Measurements from ENCODE around the gene XYLT2.

Gene XYLT2

DNA sequence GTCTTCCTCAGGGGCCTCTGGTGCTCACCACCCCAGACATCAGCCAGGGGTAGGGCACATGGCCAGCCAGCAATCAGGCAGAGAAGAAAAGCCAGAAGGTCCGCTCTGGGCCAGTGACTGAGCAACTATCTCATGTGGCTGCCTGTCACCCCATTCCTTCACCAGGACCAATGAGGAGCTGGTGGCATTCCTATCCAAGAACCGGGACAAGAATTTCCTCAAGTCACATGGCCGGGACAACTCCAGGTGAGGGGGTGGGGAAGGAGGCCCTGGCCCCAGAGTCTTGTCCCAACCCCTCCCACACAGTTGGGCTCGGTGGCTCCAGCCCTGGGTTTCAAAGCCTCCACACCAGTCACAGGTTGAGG, 9.4 kb downstream of the XYLT2 start:
- Histone ChIP-seq H3K4me1 (ENCODE audit: insufficient read depth, low read length, poor library complexity, severe bottlenecking) (no peaks in the 10 kb centered on the region), H3K36me3 (ENCODE audit: insufficient read depth, low read length) (peaks cover 43% of the 10 kb centered on the region; the same call in 1 of the 2 replicates), H3K4me2 (ENCODE audit: low read depth, low read length, poor library complexity, severe bottlenecking) (no peak overlapping the region), H3K4me3 (ENCODE audit: low read length, poor library complexity, severe bottlenecking) (no peak overlapping the region), H3F3A (ENCODE audit: low read depth) (no peaks in the 10 kb centered on the region), H3K9ac (ENCODE audit: low read depth, low read length, poor library complexity, severe bottlenecking) (no peak overlapping the region), H2AFZ (ENCODE audit: low read length) (no peak overlapping the region), H3K79me2 (ENCODE audit: insufficient read depth, low read length) (no peaks in the 10 kb centered on the region), H4K20me1 (ENCODE audit: insufficient read depth, low read length, poor library complexity, severe bottlenecking) (no peaks in the 10 kb centered on the region), H3K9me3 (ENCODE audit: insufficient read depth, low read depth, low read length) (no peaks in the 10 kb centered on the region), H3K27me3 (ENCODE audit: insufficient read depth, low read length, poor library complexity, severe bottlenecking) (no peaks in the 10 kb centered on the region), H3K9me2 (replicated peaks; ENCODE audit: low read depth, low read length) (no peaks in the 10 kb centered on the region)
- TF ChIP-seq, protein P1, sequence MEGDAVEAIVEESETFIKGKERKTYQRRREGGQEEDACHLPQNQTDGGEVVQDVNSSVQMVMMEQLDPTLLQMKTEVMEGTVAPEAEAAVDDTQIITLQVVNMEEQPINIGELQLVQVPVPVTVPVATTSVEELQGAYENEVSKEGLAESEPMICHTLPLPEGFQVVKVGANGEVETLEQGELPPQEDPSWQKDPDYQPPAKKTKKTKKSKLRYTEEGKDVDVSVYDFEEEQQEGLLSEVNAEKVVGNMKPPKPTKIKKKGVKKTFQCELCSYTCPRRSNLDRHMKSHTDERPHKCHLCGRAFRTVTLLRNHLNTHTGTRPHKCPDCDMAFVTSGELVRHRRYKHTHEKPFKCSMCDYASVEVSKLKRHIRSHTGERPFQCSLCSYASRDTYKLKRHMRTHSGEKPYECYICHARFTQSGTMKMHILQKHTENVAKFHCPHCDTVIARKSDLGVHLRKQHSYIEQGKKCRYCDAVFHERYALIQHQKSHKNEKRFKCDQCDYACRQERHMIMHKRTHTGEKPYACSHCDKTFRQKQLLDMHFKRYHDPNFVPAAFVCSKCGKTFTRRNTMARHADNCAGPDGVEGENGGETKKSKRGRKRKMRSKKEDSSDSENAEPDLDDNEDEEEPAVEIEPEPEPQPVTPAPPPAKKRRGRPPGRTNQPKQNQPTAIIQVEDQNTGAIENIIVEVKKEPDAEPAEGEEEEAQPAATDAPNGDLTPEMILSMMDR (conservative IDR thresholded peaks at IDR 0.05; ENCODE audit: low read length) = no peak
- TF ChIP-seq EZH2phosphoT487 (IDR thresholded peaks at IDR 0.05; ENCODE audit: borderline replicate concordance) = no peak

DNA sequence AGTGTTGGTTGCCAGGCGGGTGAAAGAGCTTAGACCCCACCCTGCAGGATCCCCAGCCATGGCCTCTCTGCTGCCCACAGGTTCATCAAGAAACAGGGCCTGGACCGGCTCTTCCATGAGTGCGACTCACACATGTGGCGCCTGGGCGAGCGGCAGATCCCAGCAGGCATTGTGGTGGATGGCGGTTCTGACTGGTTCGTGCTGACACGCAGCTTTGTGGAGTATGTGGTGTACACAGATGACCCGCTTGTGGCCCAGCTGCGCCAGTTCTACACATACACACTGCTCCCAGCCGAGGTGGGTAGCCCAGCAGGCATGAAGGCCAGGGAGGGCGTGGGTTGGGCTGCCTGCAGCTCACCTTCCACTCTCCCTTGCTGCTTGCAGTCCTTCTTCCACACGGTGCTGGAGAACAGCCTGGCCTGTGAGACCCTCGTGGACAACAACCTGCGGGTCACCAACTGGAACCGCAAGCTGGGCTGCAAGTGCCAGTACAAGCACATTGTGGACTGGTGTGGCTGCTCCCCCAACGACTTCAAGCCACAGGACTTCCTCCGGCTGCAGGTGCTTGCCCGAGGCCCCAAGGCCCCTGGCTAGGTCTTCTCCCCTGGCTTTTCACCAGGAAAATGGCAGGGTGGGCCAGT, 9.9 kb downstream of the XYLT2 start:
- no peak overlapping the region for H2AFZ ChIP-seq (ENCODE audit: low read length)
- H4K20me1 ChIP-seq (ENCODE audit: insufficient read depth, low read length, poor library complexity, severe bottlenecking) = no peaks in the 10 kb centered on the region
- H3K36me3 ChIP-seq (ENCODE audit: insufficient read depth, low read length) = peaks cover 43% of the 10 kb centered on the region; the same call in 1 of the 2 replicates
- no peaks in the 10 kb centered on the region for H3F3A ChIP-seq (ENCODE audit: low read depth)
- H3K27me3 ChIP-seq (ENCODE audit: insufficient read depth, low read length, poor library complexity, severe bottlenecking) = no peaks in the 10 kb centered on the region
- H3K4me3 ChIP-seq (ENCODE audit: low read length, poor library complexity, severe bottlenecking) = no peak overlapping the region
- H3K9me2 ChIP-seq (replicated peaks; ENCODE audit: low read depth, low read length) = no peaks in the 10 kb centered on the region
- TF ChIP-seq, protein P1 (conservative IDR thresholded peaks at IDR 0.05; ENCODE audit: low read length) = no peak
- no peak for TF ChIP-seq EZH2phosphoT487 (IDR thresholded peaks at IDR 0.05; ENCODE audit: borderline replicate concordance)
- H3K9ac ChIP-seq (ENCODE audit: low read depth, low read length, poor library complexity, severe bottlenecking) = no peak overlapping the region
- H3K4me2 ChIP-seq (ENCODE audit: low read depth, low read length, poor library complexity, severe bottlenecking) = no peak overlapping the region
- H3K79me2 ChIP-seq (ENCODE audit: insufficient read depth, low read length) = no peaks in the 10 kb centered on the region
- no peaks in the 10 kb centered on the region for H3K4me1 ChIP-seq (ENCODE audit: insufficient read depth, low read length, poor library complexity, severe bottlenecking)
- H3K9me3 ChIP-seq (ENCODE audit: insufficient read depth, low read depth, low read length) = no peaks in the 10 kb centered on the region

DNA sequence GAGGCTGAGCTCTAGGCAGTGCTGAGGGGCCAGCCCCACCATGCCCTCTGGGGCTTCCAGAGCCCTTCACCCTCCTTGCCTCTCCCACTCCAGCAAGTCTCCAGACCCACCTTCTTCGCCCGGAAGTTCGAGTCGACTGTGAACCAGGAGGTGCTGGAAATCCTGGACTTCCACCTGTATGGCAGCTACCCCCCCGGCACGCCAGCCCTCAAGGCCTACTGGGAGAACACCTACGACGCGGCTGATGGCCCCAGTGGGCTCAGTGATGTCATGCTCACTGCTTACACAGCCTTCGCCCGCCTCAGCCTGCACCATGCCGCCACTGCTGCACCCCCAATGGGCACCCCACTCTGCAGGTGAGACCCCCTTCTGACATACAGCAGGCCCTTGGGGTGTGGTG, 10.5 kb downstream of the XYLT2 start:
- no peak overlapping the region for H3K4me2 ChIP-seq (ENCODE audit: low read depth, low read length, poor library complexity, severe bottlenecking)
- no peak overlapping the region for H2AFZ ChIP-seq (ENCODE audit: low read length)
- no peaks in the 10 kb centered on the region for H3K9me2 ChIP-seq (replicated peaks; ENCODE audit: low read depth, low read length)
- no peaks in the 10 kb centered on the region for H4K20me1 ChIP-seq (ENCODE audit: insufficient read depth, low read length, poor library complexity, severe bottlenecking)
- H3K4me1 ChIP-seq (ENCODE audit: insufficient read depth, low read length, poor library complexity, severe bottlenecking) = no peaks in the 10 kb centered on the region
- TF ChIP-seq, protein P1 (conservative IDR thresholded peaks at IDR 0.05; ENCODE audit: low read length) = no peak
- TF ChIP-seq EZH2phosphoT487 (IDR thresholded peaks at IDR 0.05; ENCODE audit: borderline replicate concordance) = no peak
- no peaks in the 10 kb centered on the region for H3K27me3 ChIP-seq (ENCODE audit: insufficient read depth, low read length, poor library complexity, severe bottlenecking)
- H3K4me3 ChIP-seq (ENCODE audit: low read length, poor library complexity, severe bottlenecking) = no peak overlapping the region
- H3K79me2 ChIP-seq (ENCODE audit: insufficient read depth, low read length) = no peaks in the 10 kb centered on the region
- H3K9ac ChIP-seq (ENCODE audit: low read depth, low read length, poor library complexity, severe bottlenecking) = no peak overlapping the region
- no peaks in the 10 kb centered on the region for H3K9me3 ChIP-seq (ENCODE audit: insufficient read depth, low read depth, low read length)
- peaks cover 43% of the 10 kb centered on the region; the same call in 1 of the 2 replicates for H3K36me3 ChIP-seq (ENCODE audit: insufficient read depth, low read length)
- H3F3A ChIP-seq (ENCODE audit: low read depth) = no peaks in the 10 kb centered on the region

Data from Loucy (cell line).